Esophagus muscularis mucosa (tissue), 4 donors: ENCODE measurements around the gene TSPAN32. TPM values are rescaled to one million over a fixed set of nuclear protein-coding genes. Genes with fewer than 3 reads are reported as not detected.
"Not testable (repeated sequence)": the region's sequence is repeated elsewhere in the genome, so short reads cannot be mapped to it uniquely, and the experiment has no call there.

Source experiments
- DNase-seq: peaks from one replicate; pipeline ENCODE4 v3.0.0-alpha.2; 2017; ENCODE audit errors: extremely low spot score
- H3K27ac ChIP-seq, 4 donors: fragments of 200-600 bp; sonication (generic); replicated peaks in 1 of 4; 1 replicate in 3 of 4; 2 replicates in 1 of 4; pipeline ENCODE4 v1.5.1; 2016 to 2019; ENCODE audit warnings: mild to moderate bottlenecking in 1 of 4
- H3K27me3 ChIP-seq, 4 donors: fragments of 200-600 bp; sonication (generic); one replicate each; pipeline versions ENCODE4 v1.5.1 to v1.6.0; 2016 to 2019
- H3K36me3 ChIP-seq, 4 donors: fragments of 200-600 bp; sonication (generic); one replicate each; pipeline ENCODE4 v1.5.1; 2016 to 2019
- H3K4me1 ChIP-seq, 4 donors: fragments of 200-600 bp; sonication (generic); one replicate each; pipeline ENCODE4 v1.5.1; 2016 to 2019
- H3K4me3 ChIP-seq, 4 donors: fragments of 200-600 bp; sonication (generic); 1 replicate in 2 of 4; 2 replicates in 2 of 4; pipeline ENCODE4 v1.5.1; 2016 to 2019; ENCODE audit warnings: mild to moderate bottlenecking in 4 of 4, moderate library complexity in 1 of 4
- H3K9me3 ChIP-seq, 4 donors: fragments of 200-600 bp; sonication (generic); 1 replicate in 3 of 4; 2 replicates in 1 of 4; pipeline ENCODE4 v1.5.1; 2016 to 2019
- EP300 ChIP-seq: sonication (generic); formaldehyde crosslinking; IDR thresholded peaks from one replicate; pipeline ENCODE4 v1.6.1; 2017; ENCODE audit warnings: antibody characterized with exemption
- POLR2A ChIP-seq: fragments of 450-650 bp; IDR thresholded peaks from one replicate; pipeline ENCODE4 v1.6.1; 2017; ENCODE audit warnings: antibody characterized with exemption, moderate library complexity, mild to moderate bottlenecking, low read depth
- POLR2AphosphoS5 ChIP-seq, 2 donors: sonication (generic); formaldehyde crosslinking; IDR thresholded peaks; one replicate each; pipeline ENCODE4 v1.6.1; 2017; ENCODE audit warnings: antibody characterized with exemption in 2 of 2
- WGBS: methylation state at CpG from one replicate; pipeline ENCODE4 v1.1.5; 2018; 5-methylcytosine and 5-hydroxymethylcytosine counted together
- intact Hi-C: fragments of 100-400 bp; cut with DNase I; formaldehyde crosslinking; loops from one replicate; pipeline ENCODE4 v1.15.1; 2023
- total RNA-seq, 4 donors: library from RNA; depleted of rRNA; stranded (reverse); fragments of >200 nt; gene quantifications; one replicate each; pipeline versions ENCODE4 v1.1.0 to v1.2.1, GENCODE V29; 2016
- TF ChIP-seq, protein P1 (sequence below), 3 experiments: fragments of 200-600 bp in 2 of 3; fragments of 450-650 bp in 1 of 3; sonication (generic) in 2 of 3; IDR thresholded peaks; one replicate each; pipeline ENCODE4 v1.5.1; 2017 to 2019; ENCODE audit warnings: antibody characterized with exemption in 3 of 3, mild to moderate bottlenecking in 2 of 3, moderate library complexity in 1 of 3

Gene TSPAN32
- total RNA-seq, 4 donors from 2014 or later = 0.52 to 3.5 (median 1.2) TPM; not detected in 1

DNA sequence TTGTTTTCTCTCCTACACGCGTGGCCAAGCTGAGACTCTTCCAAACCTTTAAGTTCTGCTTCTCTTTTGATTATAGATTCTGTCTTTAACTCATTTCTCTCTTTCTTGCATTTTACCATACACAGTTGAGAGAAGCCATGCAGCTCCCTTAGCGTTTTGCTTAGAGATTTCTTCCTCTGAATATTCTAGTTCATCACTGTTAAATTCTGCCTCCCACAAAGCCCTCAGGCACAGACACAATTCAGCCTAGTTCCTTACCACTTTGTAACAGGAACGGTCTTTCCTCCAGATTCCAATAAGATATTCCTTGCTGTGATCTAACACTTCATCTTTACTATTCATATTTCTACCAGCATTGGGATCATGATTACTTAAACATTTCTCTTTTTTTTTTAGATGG is 50.6 kb downstream of the TSPAN32 start:
- WGBS = 83% methylated on average over 4 of the region's 4 CpGs
- TF ChIP-seq POLR2A (no peak), POLR2AphosphoS5 (IDR thresholded peaks at IDR 0.05) (no peak), EP300 (no peak)
- TF ChIP-seq, protein P1, sequence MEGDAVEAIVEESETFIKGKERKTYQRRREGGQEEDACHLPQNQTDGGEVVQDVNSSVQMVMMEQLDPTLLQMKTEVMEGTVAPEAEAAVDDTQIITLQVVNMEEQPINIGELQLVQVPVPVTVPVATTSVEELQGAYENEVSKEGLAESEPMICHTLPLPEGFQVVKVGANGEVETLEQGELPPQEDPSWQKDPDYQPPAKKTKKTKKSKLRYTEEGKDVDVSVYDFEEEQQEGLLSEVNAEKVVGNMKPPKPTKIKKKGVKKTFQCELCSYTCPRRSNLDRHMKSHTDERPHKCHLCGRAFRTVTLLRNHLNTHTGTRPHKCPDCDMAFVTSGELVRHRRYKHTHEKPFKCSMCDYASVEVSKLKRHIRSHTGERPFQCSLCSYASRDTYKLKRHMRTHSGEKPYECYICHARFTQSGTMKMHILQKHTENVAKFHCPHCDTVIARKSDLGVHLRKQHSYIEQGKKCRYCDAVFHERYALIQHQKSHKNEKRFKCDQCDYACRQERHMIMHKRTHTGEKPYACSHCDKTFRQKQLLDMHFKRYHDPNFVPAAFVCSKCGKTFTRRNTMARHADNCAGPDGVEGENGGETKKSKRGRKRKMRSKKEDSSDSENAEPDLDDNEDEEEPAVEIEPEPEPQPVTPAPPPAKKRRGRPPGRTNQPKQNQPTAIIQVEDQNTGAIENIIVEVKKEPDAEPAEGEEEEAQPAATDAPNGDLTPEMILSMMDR (IDR thresholded peaks at IDR 0.05) = no peak
- Histone ChIP-seq H3K4me3 (no peak overlapping the region), H3K27ac (no peak overlapping the region), H3K36me3 (no peaks in the 10 kb centered on the region), H3K9me3 (peaks cover 0 to 14% (median 6%) of the 10 kb centered on the region in 4 donors), H3K27me3 (no peaks in the 10 kb centered on the region), H3K4me1 (no peaks in the 10 kb centered on the region)
- no peak for DNase-seq
- intact Hi-C loops = no loop called here

DNA sequence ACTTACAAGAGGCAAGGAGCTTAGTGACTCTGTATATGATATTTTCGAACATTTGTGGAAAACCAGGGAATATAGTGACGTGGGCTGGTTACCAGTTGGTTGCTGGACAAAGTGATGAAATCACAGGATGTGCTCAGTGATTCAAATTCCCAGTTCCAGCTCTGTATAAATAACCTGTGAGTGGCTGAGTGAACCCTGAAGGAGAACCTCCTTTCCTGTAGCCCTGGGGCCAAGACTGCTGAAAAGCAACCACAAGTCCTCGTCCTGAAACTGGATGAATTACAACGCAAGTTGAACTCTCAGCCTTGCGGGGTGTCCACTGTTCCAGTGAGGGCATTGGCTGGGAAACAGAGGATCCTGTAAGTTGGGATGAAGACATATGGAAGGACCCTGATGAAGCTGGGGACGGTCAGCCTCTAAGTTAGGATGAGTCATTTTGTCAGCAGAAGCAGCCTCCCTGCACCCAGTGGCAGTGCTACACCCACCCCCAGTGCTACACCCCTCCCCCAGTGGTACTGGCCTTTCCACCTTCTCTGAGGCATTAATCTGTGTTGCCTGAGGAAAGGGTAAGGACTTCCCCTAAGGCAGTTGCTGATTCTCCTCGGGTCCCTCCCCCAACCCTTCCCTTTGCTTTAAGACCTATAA is 53.3 kb downstream of the TSPAN32 start:
- H3K4me3 ChIP-seq = no peak overlapping the region
- no peak overlapping the region for H3K27ac ChIP-seq
- TF ChIP-seq, protein P1 (IDR thresholded peaks at IDR 0.05) = no peak
- no peak for TF ChIP-seq EP300
- no peak for TF ChIP-seq POLR2AphosphoS5 (IDR thresholded peaks at IDR 0.05)
- TF ChIP-seq POLR2A = no peak
- H3K4me1 ChIP-seq = no peaks in the 10 kb centered on the region
- H3K9me3 ChIP-seq = peaks cover 0 to under 1% (median 0%) of the 10 kb centered on the region in 4 donors
- WGBS = 76% methylated on average over 7 of the region's 7 CpGs
- intact Hi-C loops = no loop called here
- DNase-seq = no peak
- H3K36me3 ChIP-seq = no peaks in the 10 kb centered on the region
- no peaks in the 10 kb centered on the region for H3K27me3 ChIP-seq

DNA sequence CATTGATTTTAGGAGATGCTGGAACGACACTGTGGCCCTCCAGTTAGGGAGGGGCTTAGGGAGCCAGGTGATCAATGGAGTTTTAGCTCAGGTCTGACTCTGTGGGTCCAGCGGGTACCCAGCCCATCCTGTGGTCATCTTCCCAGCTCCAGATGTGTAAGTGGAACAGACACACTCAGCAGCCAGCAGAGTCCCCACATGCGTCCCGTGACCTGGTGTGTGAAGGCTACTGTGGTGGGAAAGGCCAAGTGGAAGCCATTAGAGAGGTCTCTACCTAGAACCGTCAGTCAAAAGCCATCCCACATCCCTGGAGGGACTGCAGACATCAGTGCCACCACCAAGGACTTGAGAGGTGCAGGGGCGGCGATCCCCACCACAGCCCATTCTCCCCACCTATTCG is 55.4 kb downstream of the TSPAN32 start:
- Histone ChIP-seq H3K4me1 (no peaks in the 10 kb centered on the region), H3K36me3 (no peaks in the 10 kb centered on the region), H3K9me3 (no peaks in the 10 kb centered on the region), H3K27me3 (no peaks in the 10 kb centered on the region), H3K4me3 (no peak overlapping the region), H3K27ac (no peak overlapping the region)
- 82% methylated on average over 5 of the region's 8 CpGs for WGBS
- TF ChIP-seq POLR2A (no peak), POLR2AphosphoS5 (IDR thresholded peaks at IDR 0.05) (no peak), EP300 (no peak)
- TF ChIP-seq, protein P1 (IDR thresholded peaks at IDR 0.05) = no peak
- intact Hi-C loops = no loop called here
- no peak for DNase-seq

DNA sequence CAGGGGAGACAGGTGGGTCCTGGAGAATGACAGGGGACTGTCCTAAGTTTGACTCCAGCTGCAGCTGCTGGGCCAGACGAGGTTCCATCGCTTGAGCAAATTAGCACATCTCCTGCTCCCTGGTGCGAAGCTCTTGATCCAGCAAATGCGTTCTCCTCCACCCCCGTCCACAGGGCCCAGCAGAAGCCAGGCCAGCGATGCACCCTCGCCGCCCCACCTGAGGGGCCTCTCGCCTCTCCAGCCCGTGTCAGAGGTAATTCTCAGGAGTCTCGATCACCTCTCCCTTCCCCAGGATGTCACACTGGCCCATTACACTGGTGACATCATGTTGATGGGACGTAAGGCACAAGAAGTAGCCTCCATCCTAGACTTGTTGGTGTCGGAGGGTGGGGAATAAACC is 55.8 kb downstream of the TSPAN32 start:
- H3K9me3 ChIP-seq, H3K27ac ChIP-seq, H3K36me3 ChIP-seq, H3K27me3 ChIP-seq, DNase-seq, intact Hi-C loops, H3K4me1 ChIP-seq, H3K4me3 ChIP-seq: not testable (repeated sequence)
- WGBS = 91% methylated on average over 13 of the region's 13 CpGs

DNA sequence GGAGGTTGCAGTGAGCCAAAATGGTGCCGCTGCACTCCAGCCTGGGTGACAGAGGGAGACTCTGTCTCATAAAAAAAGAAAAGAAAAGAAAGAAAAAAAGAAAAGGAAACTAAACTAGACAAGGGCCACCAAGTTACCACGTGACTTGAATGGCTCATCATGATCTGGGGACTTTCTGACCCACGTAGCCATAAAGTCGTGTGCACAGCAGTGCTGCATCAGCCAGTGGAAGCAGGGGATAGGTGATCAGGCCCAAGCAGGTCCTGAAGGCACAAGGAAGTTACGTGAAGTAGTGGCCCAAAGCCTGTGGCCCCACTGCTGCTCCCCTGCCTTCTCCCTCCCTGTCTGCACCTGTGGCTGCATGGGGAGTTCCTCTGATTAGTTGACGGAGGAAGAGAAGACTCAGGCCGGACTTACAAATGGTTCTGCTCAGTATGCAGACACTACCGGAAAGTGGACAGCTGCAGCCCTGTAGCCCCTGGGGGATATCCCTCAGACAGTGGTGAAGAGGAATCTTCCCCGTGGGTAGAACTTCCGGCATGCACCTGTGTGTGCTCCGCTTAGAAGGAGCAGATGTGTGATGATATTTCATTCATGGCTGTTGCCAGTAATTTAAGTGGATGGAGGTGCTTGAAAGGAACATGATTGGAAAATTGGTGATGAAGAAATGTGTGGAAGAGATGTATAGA is 57.1 kb downstream of the TSPAN32 start:
- TF ChIP-seq POLR2A (no peak), POLR2AphosphoS5 (IDR thresholded peaks at IDR 0.05) (no peak), EP300 (no peak)
- TF ChIP-seq, protein P1 (IDR thresholded peaks at IDR 0.05) = no peak
- H3K27me3 ChIP-seq = no peaks in the 10 kb centered on the region
- H3K36me3 ChIP-seq = no peaks in the 10 kb centered on the region
- H3K9me3 ChIP-seq = no peaks in the 10 kb centered on the region
- H3K4me1 ChIP-seq = no peaks in the 10 kb centered on the region
- DNase-seq = no peak
- H3K27ac ChIP-seq = no peak overlapping the region
- 85% methylated on average over 11 of the region's 11 CpGs for WGBS
- no peak overlapping the region for H3K4me3 ChIP-seq
- intact Hi-C loops = no loop called here
